ENCODE results near the gene SLC51B. TPM values are rescaled to one million over a fixed set of nuclear protein-coding genes. Genes with fewer than 3 reads are reported as not detected.

SLC51B gene
- polyA plus RNA-seq, 1 donor from 2014 or later, result not detected

GRCh38 chr15:65059369-65059750 lies 14.2 kb downstream of the SLC51B start:
- H3K36me3 ChIP-seq (ENCODE audit: insufficient read depth, low read length), result no peaks in the 10 kb centered on the region
- H3K9me2 ChIP-seq (ENCODE audit: insufficient read depth, low read length), result no peaks in the 10 kb centered on the region
- no peak overlapping the region for H2AFZ ChIP-seq (ENCODE audit: low read depth, low read length)
- H4K20me1 ChIP-seq (ENCODE audit: insufficient read depth), result no peaks in the 10 kb centered on the region
- H3K4me3 ChIP-seq (ENCODE audit: low read length), result no peak overlapping the region
- H3K9me3 ChIP-seq (ENCODE audit: low read length), result no peaks in the 10 kb centered on the region
- H3K4me2 ChIP-seq (ENCODE audit: low read length), result no peak overlapping the region
- no peak overlapping the region for H3K27ac ChIP-seq (ENCODE audit: low read length)
- no peaks in the 10 kb centered on the region for H3K79me2 ChIP-seq (replicated peaks; ENCODE audit: insufficient read depth, low read length)
- TF ChIP-seq RAD21 (conservative IDR thresholded peaks at IDR 0.05) (no peak), EZH2 (IDR thresholded peaks at IDR 0.05; ENCODE audit: borderline replicate concordance, insufficient read depth, low read length, poor library complexity, severe bottlenecking) (no peak), POLR2AphosphoS5 (IDR thresholded peaks at IDR 0.05) (no peak), SMC3 (conservative IDR thresholded peaks at IDR 0.05; ENCODE audit: poor library complexity) (no peak), EP300 (conservative IDR thresholded peaks at IDR 0.05; ENCODE audit: poor library complexity, severe bottlenecking) (no peak), TAF1 (IDR thresholded peaks at IDR 0.05; ENCODE audit: low read depth) (no peak), CTCF (IDR thresholded peaks at IDR 0.05; ENCODE audit: poor library complexity, severe bottlenecking) (no peak), MXI1 (conservative IDR thresholded peaks at IDR 0.05; ENCODE audit: poor library complexity, severe bottlenecking) (no peak), REST (IDR thresholded peaks at IDR 0.05; ENCODE audit: borderline replicate concordance) (no peak)
- no peaks in the 10 kb centered on the region for H3K27me3 ChIP-seq (ENCODE audit: insufficient read depth, low read depth, low read length)
- H3F3A ChIP-seq (ENCODE audit: insufficient read depth, low read length, poor library complexity, severe bottlenecking), result no peaks in the 10 kb centered on the region
- H3K9ac ChIP-seq (ENCODE audit: low read length), result no peak overlapping the region

- Histone ChIP-seq H3K4me2 (ENCODE audit: low read length) (no peak overlapping the region), H3K27ac (ENCODE audit: low read length) (no peak overlapping the region), H3K27me3 (ENCODE audit: insufficient read depth, low read depth, low read length) (no peaks in the 10 kb centered on the region), H3K36me3 (ENCODE audit: insufficient read depth, low read length) (no peaks in the 10 kb centered on the region), H3K9ac (ENCODE audit: low read length) (no peak overlapping the region), H3F3A (ENCODE audit: insufficient read depth, low read length, poor library complexity, severe bottlenecking) (no peaks in the 10 kb centered on the region), H3K79me2 (replicated peaks; ENCODE audit: insufficient read depth, low read length) (no peaks in the 10 kb centered on the region), H4K20me1 (ENCODE audit: insufficient read depth) (no peaks in the 10 kb centered on the region), H2AFZ (ENCODE audit: low read depth, low read length) (no peak overlapping the region), H3K9me2 (ENCODE audit: insufficient read depth, low read length) (no peaks in the 10 kb centered on the region), H3K9me3 (ENCODE audit: low read length) (no peaks in the 10 kb centered on the region), H3K4me3 (ENCODE audit: low read length) (no peak overlapping the region)
- TF ChIP-seq CTCF (IDR thresholded peaks at IDR 0.05; ENCODE audit: poor library complexity, severe bottlenecking), result no peak
- TF ChIP-seq SMC3 (conservative IDR thresholded peaks at IDR 0.05; ENCODE audit: poor library complexity), result no peak
Observed at GRCh38 chr15:65059931-65060596, 14.9 kb downstream of the SLC51B start.

Measured in neural cell (in vitro differentiated cells).